ENCODE measurements around the gene PRLH.

- no peak for TF ChIP-seq CTCF (IDR thresholded peaks at IDR 0.05; ENCODE audit: low read depth, low read length, missing input control)
- no peak for TF ChIP-seq TAF1 (conservative IDR thresholded peaks at IDR 0.05)
- no peak for TF ChIP-seq MAX (IDR thresholded peaks at IDR 0.05)
- TF ChIP-seq FOXA1 (IDR thresholded peaks at IDR 0.05): no peak
- no peak for TF ChIP-seq RAD21 (IDR thresholded peaks at IDR 0.05)
Measured at GRCh38 chr2:237598468-237599208, 32.3 kb downstream of the PRLH start.

All from liver (tissue), 3 donors.